HepG2 (cell line): ENCODE measurements around the gene SEMA3F. TPM values are rescaled to one million over a fixed set of nuclear protein-coding genes. Genes with fewer than 3 reads are reported as not detected.

Experiments
- FOXA1 ChIP-seq, 2 experiments: fragments of 450-650 bp in 1 of 2; sonication (generic) in 1 of 2; formaldehyde crosslinking in 1 of 2; IDR thresholded peaks; 2 replicates each; pipeline versions ENCODE4 v1.4.0 to v1.6.1; 2016 to 2020; ENCODE audit warnings: missing genetic modification reagents in 1 of 2
- GRHL1 ChIP-seq: sonication (generic); formaldehyde crosslinking; conservative IDR thresholded peaks from 2 replicates; pipeline ENCODE4 v1.8.0; 2022; ENCODE audit warnings: missing genetic modification reagents
- MED1 ChIP-seq: sonication (generic); formaldehyde crosslinking; IDR thresholded peaks from 2 replicates; pipeline ENCODE4 v1.4.0; 2020; ENCODE audit warnings: missing genetic modification reagents
- MED13 ChIP-seq: sonication (generic); formaldehyde crosslinking; IDR thresholded peaks from 2 replicates; pipeline ENCODE4 v1.5.0; 2020; ENCODE audit warnings: missing genetic modification reagents
- PATZ1 ChIP-seq: sonication (generic); formaldehyde crosslinking; IDR thresholded peaks from 2 replicates; pipeline ENCODE4 v1.4.0; 2020; ENCODE audit warnings: missing genetic modification reagents
- POLR2G ChIP-seq: fragments of 200-400 bp; formaldehyde crosslinking; IDR thresholded peaks from 2 replicates; pipeline ENCODE4 v1.6.1; 2018; ENCODE audit warnings: mild to moderate bottlenecking, low read depth, low read length, moderate library complexity
- SALL2 ChIP-seq: sonication (generic); formaldehyde crosslinking; IDR thresholded peaks from 2 replicates; pipeline ENCODE4 v1.8.1; 2023; ENCODE audit warnings: mild to moderate bottlenecking, missing genetic modification reagents, inconsistent platforms
- STAG1 ChIP-seq: sonication (generic); formaldehyde crosslinking; IDR thresholded peaks from 2 replicates; pipeline ENCODE4 v1.4.0; 2020; ENCODE audit warnings: missing genetic modification reagents
- YY1 ChIP-seq: IDR thresholded peaks from 2 replicates; pipeline ENCODE4 v1.6.1; 2011; ENCODE audit warnings: low read length, low read depth, moderate library complexity, mild to moderate bottlenecking; ENCODE audit not compliant: insufficient read depth, insufficient replicate concordance
- ZBTB43 ChIP-seq: sonication (generic); formaldehyde crosslinking; conservative IDR thresholded peaks from 2 replicates; pipeline ENCODE4 v1.4.0; 2020; ENCODE audit warnings: missing genetic modification reagents
- ZFP36L1 ChIP-seq: sonication (generic); formaldehyde crosslinking; IDR thresholded peaks from 2 replicates; pipeline ENCODE4 v1.8.0; 2022; ENCODE audit warnings: mild to moderate bottlenecking, missing genetic modification reagents, moderate library complexity
- ZHX2 ChIP-seq, 2 experiments: sonication (generic) in 1 of 2; formaldehyde crosslinking in 1 of 2; IDR thresholded peaks; 2 replicates each; pipeline versions ENCODE4 v1.6.1 to v1.9.0; 2014 to 2022; ENCODE audit warnings: antibody characterized with exemption in 1 of 2, borderline replicate concordance in 1 of 2, inconsistent platforms in 1 of 2, low read depth in 1 of 2, missing genetic modification reagents in 1 of 2
- ZNF777 ChIP-seq: sonication (generic); formaldehyde crosslinking; IDR thresholded peaks from 2 replicates; pipeline ENCODE4 v1.4.0; 2020; ENCODE audit warnings: missing genetic modification reagents
- ZSCAN12 ChIP-seq: sonication (generic); formaldehyde crosslinking; IDR thresholded peaks from 2 replicates; pipeline ENCODE4 v1.9.0; 2021; ENCODE audit warnings: mild to moderate bottlenecking, missing genetic modification reagents
- polyA plus RNA-seq, 8 experiments: library from polyadenylated mRNA; depleted of rRNA in 3 of 8; stranded (reverse) in 7 of 8; unstranded in 1 of 8; fragments of >200 nt; fragmentation: Illumina TruSeq in 4 of 8; extraction: Trizol in 4 of 8; gene quantifications; 2 replicates each; pipeline versions ENCODE4 v1.2.1 to v1.2.3, GENCODE V29; 2011 to 2016; ENCODE audit warnings: low read depth in 4 of 8, missing spikeins in 1 of 8, mixed read lengths in 1 of 8; ENCODE audit not compliant: insufficient read depth in 1 of 8
- total RNA-seq, 5 experiments: library from RNA; depleted of rRNA; stranded (reverse); fragments of >200 nt; fragmentation: Illumina TruSeq; extraction: Trizol; gene quantifications; 2 replicates each; pipeline ENCODE4 v1.2.3, GENCODE V29; 2016; ENCODE audit warnings: low read depth in 1 of 5
- TF ChIP-seq, protein P1 (sequence below): sonication (generic); formaldehyde crosslinking; IDR thresholded peaks from 2 replicates; pipeline ENCODE4 v1.4.0; 2020; ENCODE audit warnings: missing genetic modification reagents

The SEMA3F gene
- total and polyA plus RNA-seq, 2 of the 13 experiments (the other 11 are each of a cell fraction or from before 2014, with no cell fraction given) = 7.6 to 17.2 TPM

DNA sequence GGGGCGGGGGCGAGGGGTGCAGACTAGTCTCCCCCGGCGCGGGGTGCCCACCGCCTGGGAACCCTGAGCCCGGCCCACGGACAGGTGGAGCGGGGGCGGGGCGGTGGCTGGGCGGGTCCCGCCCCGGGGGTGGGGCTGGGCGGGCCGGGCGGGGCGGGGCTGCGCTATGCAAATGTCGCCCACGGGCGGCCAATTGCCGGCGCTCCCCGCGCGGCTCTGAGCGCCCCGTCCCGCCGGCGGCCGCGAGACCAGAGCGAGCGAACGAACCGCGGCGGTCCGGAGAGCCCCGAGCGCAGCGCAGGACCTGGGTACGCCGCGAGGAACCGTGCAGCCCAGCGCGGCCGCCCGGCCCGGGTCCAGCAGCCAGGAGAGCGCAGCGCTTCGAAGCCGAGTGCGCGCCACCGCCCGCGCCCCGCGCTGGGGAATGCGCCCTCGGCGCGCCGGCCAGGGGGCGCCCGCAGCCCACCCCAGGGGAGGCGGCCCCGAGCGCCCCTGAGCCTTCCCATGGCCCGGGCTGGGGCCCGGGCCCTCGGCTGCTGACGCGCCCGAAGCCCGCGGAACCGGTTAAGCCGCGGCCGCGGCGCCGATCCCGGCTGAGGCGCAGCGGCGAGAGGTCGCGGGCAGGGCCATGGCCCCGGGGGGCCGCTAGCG, at the start of gene SEMA3F (continued):
- TF ChIP-seq MED1 = 0 out of 2 replicates have a peak, but pooled peaks have one; percentile 11
- 0 out of 2 replicates have a peak, but pooled peaks have one; percentile 42 for TF ChIP-seq SALL2 (CRISPR knock-in tag)
- TF ChIP-seq STAG1 = peak; percentile 66
- peak; percentile 16; the same call in 1 of the 2 replicates for TF ChIP-seq PATZ1 (CRISPR knock-in tag)
- no peak for TF ChIP-seq ZHX2 (IDR thresholded peaks at IDR 0.05; ENCODE audit: low read depth)
- TF ChIP-seq ZHX2 (CRISPR knock-in tag; IDR thresholded peaks at IDR 0.05; ENCODE audit: borderline replicate concordance) = peak; percentile 46; the same call in 1 of the 2 replicates
- TF ChIP-seq YY1 = peak; percentile 18
- no peak for TF ChIP-seq MED13 (CRISPR knock-in tag)
- TF ChIP-seq ZBTB43 (CRISPR knock-in tag) = 0 out of 2 replicates have a peak, but pooled peaks have one; percentile 46
- TF ChIP-seq, protein P1, sequence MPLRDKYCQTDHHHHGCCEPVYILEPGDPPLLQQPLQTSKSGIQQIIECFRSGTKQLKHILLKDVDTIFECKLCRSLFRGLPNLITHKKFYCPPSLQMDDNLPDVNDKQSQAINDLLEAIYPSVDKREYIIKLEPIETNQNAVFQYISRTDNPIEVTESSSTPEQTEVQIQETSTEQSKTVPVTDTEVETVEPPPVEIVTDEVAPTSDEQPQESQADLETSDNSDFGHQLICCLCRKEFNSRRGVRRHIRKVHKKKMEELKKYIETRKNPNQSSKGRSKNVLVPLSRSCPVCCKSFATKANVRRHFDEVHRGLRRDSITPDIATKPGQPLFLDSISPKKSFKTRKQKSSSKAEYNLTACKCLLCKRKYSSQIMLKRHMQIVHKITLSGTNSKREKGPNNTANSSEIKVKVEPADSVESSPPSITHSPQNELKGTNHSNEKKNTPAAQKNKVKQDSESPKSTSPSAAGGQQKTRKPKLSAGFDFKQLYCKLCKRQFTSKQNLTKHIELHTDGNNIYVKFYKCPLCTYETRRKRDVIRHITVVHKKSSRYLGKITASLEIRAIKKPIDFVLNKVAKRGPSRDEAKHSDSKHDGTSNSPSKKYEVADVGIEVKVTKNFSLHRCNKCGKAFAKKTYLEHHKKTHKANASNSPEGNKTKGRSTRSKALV (CRISPR knock-in tag) = peak; percentile 85
- no peak for TF ChIP-seq FOXA1 (IDR thresholded peaks at IDR 0.05)
- TF ChIP-seq FOXA1 (CRISPR knock-in tag; IDR thresholded peaks at IDR 0.05) = no peak
- TF ChIP-seq ZSCAN12 (CRISPR knock-in tag) = no peak
- peak; percentile 57 for TF ChIP-seq POLR2G
- no peak for TF ChIP-seq ZFP36L1
- TF ChIP-seq ZNF777 (CRISPR knock-in tag) = 0 out of 2 replicates have a peak, but pooled peaks have one; percentile 48
- TF ChIP-seq GRHL1 (CRISPR knock-in tag) = no peak
